Measurements from ENCODE around the gene SVOP.
"Not testable (repeated sequence)": the region's sequence is repeated elsewhere in the genome, so short reads cannot be mapped to it uniquely, and the experiment has no call there.

The SVOP gene

DNA sequence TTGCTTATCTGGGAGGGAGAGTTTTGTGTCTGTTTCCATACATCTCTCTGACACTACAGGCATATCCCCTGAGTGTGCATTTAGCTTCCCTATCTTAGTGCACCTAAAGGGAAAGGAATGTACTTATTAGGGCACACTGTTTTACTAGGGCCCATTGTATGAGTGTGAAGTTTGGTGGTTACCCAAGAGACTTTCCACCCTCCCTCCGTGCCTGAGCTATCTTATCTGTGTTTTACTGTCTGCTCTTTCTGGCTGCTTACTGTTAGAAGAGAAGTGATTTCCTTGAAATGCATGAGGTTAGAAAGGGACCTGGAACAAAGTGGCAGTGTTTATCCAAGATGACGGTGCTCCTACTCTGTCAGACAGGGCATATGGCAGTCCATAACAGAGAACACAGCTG, 8.5 kb upstream of the SVOP start:
- DNase-seq (ENCODE audit: low read depth), result no peak

- not testable (repeated sequence) for DNase-seq (ENCODE audit: low read depth)
Measured at GRCh38 chr12:109028624-109029023, 7.8 kb upstream of the SVOP start.

GRCh38 chr12:109027767-109028166, 6.9 kb upstream of the SVOP start:
- peak; percentile 24 for DNase-seq (ENCODE audit: low read depth)

GRCh38 chr12:109020146-109020795, 597 bp downstream of the SVOP start:
- no peak for DNase-seq (ENCODE audit: low read depth)

GRCh38 chr12:109018296-109018695, 2.6 kb downstream of the SVOP start:
- no peak for DNase-seq (ENCODE audit: low read depth)

DNA sequence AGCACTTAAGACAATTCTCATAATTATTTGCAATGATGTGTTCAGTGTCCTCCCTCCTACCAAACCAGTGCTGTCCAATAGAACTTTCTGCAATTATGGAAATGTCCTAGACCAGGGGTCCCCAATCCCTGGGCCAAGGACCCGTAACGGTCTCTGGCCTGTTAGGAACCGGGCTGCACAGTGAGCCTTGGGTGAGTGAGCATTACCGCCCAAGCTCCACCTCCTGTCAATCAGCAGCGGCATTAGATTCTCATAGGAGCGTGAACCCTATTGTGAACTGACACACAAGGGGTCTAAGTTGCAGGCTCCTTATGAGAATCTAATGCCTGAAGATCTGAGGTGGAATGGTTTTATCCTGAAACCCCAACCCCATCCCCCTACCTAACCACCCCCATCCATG, 3.9 kb downstream of the SVOP start:
- DNase-seq (ENCODE audit: low read depth), result no peak

DNA sequence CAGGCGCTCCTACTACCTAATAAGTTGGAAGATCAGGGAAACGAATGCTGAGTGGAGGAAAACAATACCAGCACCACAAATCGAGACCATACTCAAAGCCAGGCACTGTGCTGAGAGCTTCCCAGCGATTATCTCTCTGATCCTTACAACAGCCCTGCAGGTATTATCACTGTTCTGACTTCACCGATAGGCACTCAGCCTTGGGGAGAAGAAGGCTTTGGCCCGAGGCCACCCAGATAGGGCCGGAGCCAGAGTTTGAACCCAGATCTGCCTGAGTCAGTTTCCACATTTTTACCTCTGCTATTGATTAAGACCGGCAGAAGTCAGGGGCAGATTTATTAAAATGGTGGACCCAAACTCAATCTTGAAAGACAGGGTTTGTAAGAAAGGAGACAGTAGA, 4.9 kb downstream of the SVOP start:
- no peak for DNase-seq (ENCODE audit: low read depth)

GRCh38 chr12:109014984-109015765, 5.7 kb downstream of the SVOP start:
- DNase-seq (ENCODE audit: low read depth), result no peak

DNA sequence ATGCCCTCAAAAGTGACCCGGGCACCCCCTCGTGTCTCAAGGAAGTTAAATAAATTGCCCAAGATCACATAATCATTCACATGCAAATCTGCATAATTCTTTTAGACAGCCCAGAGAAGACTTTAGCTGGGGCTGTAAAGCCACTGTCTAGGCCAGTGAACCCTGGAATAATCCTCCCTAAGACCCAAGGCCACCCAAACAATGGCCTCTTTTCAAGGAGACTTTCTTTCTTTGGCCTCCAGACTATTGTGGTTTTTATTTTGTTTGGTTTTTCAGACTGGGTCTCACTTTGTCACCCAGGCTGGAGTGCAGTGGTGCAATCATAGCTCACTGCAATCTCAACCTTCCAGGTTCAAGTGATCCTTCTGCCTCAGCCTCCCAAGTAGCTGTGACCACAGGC, 10.6 kb downstream of the SVOP start:
- no peak for DNase-seq (ENCODE audit: low read depth)

DNA sequence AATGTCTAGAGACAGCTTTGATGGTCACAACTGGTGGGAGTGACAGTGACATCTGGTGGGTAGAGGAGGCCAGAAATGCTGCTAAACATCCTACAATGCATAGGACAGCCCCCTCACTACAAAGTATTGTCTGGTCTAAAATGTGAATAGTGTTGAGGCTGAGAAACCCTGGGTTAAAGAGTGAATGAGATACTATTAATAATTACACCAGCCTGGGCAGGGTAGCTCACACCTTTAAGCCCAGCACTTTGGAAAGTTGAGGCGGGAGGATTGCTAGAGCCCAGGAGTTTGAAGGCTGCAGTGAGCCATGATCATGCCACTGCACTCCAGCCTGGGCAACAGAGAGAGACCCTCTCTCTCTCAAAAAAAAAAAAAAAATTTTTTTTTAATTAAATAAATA, 11.1 kb downstream of the SVOP start:
- no peak for DNase-seq (ENCODE audit: low read depth)

- DNase-seq (ENCODE audit: low read depth), result no peak
Measured at GRCh38 chr12:109004017-109004416, 16.9 kb downstream of the SVOP start.

DNA sequence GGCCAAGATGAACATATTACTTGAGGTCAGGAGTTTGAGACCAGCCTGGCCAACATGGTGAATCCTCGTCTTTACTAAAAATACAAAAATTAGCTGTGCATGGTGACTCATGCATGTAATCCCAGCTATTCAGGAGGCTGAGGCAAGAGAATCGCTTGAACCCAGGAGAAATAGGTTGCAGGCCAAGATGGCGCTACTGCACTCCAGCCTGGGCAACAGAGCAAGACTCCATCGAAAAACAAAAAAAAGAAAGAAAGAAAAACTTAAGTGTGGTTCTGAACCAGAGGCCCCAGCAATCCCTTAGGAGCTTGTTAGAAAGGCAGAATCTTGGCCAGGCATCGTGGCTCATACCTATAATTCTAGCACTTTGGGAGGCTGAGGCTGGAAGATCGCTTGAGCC, 24.5 kb downstream of the SVOP start:
- DNase-seq (ENCODE audit: low read depth), result no peak

DNA sequence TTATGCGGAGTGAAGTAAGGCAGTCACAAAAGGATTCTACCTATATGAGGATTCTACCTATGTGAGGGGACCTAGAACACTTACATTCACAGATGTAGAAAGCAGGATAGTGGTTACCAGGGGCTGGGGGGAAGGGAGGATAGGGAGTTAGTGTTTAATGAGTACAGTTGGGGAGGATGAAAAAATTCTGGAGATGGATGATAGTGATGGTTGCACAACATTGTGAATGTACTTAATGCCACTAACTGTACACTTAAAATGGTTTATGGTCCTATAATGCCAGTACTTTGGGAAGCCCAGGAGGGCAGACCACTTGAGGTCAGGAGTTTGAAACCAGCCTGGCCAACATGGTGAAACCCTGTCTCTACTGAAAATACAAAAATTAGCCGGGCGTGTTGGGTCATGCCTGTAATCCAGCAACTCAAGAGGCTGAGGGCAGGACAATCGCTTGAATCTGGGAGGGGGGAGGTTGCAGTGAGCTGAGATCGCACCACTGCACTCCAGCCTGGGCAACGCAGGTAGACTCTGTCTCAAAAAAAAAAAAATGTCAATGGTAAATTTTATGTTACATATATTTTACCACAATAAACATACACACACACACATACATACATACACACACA, 25.4 kb downstream of the SVOP start:
- no peak for DNase-seq (ENCODE audit: low read depth)

DNA sequence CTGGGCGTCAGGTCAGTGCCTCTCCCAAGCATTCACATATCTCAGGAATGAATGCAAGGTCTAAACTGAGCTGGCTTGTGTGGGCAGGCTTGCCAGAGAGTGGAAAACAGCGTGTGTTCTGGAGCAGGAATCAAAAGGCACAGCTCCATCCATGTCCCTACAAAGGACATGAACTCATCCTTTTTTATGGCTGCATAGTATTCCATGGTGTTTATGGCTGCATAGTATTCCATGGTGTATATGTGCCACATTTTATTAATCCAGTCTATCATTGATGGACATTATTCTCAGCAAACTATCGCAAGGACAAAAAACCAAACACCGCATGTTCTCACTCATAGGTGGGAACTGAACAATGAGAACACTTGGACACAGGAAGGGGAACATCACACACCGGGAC, 30.8 kb downstream of the SVOP start:
- not testable (repeated sequence) for DNase-seq (ENCODE audit: low read depth)

- no peak for DNase-seq (ENCODE audit: low read depth)
Measured at GRCh38 chr12:108989376-108989775, 31.5 kb downstream of the SVOP start.

DNA sequence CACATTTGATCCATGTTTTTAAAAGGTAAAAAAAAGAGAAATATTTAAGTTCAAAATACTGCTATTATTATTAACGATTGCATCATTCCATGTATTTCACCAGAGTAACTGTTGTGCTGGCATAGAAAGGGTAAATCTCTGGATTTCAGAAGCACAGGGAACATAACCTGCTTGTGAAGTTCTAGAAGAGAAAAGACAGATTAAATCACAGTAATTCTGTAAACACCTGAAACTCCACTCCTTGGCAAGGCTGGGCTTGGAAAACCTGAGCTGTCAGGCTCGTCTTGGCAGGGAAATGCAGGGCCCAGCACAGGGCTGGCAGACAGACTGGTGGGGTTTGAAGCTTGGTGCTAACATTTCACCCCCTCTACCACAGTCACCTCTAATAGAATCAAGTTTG, 35.1 kb downstream of the SVOP start:
- no peak for DNase-seq (ENCODE audit: low read depth)

GRCh38 chr12:108983227-108983626, 37.6 kb downstream of the SVOP start:
- no peak for DNase-seq (ENCODE audit: low read depth)

DNA sequence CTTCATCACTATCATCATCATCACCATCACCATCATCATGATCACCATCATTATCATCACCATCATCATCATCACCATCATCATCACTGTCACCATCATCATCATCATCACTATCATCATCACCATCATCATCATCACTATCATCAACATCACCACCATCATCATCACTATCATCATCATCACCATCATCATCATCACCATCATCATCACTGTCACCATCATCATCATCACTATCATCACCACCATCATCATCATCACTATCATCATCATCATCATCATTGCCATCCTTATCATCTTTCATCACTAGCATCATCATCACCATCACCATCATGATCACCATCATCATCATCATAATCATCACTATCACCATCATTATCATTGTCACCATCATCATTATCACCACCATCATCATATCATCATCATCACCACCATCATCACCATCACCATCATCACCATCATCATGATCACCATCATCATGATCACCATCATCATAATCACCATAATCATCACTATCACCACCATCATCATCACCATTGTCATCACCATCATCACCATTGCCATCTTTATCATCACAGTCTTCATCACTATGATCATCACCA, 38.1 kb downstream of the SVOP start:
- DNase-seq (ENCODE audit: low read depth), result no peak

DNA sequence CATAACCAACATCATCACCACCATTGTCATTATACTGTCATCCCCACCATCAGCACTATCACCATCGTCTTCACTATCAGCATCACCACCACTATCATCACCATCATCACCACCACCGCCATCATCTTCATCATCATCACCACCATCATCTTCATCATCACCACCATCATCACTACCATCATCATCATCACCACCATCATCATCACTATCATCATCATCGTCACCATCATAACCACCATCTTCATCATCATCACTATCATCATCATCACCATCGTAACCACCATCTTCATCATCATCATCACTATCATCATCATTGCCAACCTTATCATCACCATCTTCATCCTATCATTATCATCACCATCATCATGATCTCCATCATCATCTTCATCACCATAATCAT, 39.0 kb downstream of the SVOP start:
- no peak for DNase-seq (ENCODE audit: low read depth)

GRCh38 chr12:108980831-108981618, 39.8 kb downstream of the SVOP start:
- peak; percentile 14 for DNase-seq (ENCODE audit: low read depth)

DNA sequence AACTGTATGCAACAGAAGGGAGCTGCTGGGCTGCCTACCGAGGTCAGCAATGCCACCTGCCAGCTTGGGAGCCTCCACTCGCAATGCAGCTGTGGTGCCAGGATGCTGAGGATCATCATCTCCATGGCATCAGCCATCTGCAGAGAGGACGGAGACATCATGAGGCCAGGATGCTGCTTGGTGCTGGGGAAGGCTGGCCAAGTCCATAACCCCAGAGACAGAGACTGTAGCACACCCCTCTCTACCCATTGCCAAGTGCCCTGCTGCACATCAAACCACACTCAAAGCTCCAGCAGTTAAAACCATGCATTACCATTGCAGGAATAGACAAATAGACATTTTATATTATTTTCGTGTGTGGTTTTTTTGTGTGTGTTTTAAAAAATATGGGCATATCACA, 43.5 kb downstream of the SVOP start:
- no peak for DNase-seq (ENCODE audit: low read depth)

GRCh38 chr12:108975024-108975593, 45.8 kb downstream of the SVOP start:
- DNase-seq (ENCODE audit: low read depth), result no peak
